GM18867 (cell line): ENCODE data around the gene RPL27.
A peak's percentile ranks its signal among the peaks of the same experiment; 100 is the strongest.

Experiments
- ATAC-seq: cut with Tn5 transposase; IDR thresholded peaks from one replicate; pipeline ENCODE4 v1.9.1; 2021; ENCODE audit warnings: mild to moderate bottlenecking, moderate library complexity; ENCODE audit not compliant: unreplicated experiment

RPL27 gene

DNA sequence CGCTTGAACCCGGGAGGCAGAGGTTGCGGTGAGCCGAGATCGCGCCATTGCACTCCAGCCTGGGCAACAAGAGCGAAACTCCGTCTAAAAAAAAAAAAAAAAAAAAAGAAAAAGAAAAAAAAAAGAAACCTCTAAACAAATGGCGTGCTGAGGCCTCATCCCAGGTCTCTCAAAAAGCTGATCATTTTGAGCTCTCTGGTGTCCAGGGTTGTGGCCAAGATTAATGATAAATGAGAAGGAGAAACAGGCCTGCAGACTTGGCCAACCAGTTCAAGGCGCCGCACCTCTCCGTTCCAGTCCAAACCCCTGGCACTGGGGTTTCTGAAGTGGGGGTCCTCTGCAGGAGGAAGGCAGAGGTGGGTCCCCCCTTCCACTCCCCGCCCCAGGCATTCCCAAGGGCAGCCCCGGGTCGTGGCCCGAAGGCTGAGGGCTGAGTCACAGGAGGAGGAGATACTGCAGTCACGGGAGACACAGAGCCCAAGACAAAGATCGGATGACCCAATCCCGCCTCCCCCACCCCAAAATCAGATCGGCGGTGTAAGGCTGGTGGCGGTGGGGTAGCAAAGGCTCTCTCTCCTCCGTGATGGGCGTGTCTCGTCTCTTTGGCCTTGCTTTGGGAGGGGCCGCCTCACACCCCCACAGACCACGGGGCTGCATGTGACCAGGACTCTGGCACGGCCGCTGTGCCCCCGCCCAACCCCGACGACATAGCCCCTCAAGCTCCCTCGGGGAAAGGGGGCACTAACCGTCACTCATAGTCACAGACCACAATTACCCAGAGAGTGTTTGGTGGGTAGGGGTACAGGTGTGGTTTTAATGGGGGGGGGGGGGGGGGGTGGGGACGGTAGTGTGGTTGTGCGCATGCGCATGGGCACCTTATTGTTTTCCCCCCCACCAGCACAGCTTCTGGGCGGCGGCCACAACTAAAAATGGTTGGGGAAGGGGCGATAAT is 22.8 kb downstream of the RPL27 start:
- ATAC-seq = no peak

DNA sequence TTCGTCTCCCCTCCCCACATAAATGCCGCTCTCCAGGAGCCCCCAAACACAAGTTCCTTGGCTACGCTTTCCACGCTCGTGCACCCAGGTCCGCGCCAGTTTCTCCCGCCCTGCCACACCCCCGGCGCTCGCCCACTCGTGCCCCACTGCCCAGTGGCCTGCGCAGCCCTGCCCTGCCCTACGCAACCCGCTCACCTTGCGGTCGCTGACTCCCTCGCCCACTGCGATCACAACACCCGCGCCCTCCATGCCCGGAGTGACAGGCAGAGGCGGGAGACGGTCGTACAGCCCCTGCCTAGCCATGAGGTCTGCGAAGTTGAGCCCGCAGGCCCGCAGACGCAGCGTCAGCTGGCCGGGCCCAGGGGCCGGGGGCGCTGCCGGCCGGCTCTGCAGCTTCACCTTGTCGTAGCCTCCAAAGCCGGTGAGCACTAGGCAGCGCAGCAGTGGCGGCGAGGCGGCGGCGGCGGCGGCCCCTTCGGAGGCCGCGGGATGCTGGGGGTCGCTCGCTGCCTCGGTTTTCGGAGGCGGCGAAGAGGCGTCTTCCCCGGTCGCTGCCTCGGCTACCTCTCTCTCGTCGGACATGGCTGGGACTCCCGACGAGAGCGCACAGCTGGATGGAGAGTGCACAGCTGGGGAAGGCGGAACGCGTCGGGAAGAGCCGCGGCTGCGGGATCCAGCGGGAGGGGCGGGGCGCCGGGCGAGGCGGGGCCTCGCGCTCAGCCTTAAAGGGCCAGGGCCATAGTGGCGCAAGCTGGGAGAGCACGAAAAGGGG is 23.7 kb downstream of the RPL27 start, which contains the start of gene VAT1:
TSS of gene VAT1 (minus strand) at position 645 of the 772 bp plus-strand sequence. CDS start at position 582, 63 bp downstream.
- ATAC-seq = no peak

GRCh38 chr17:43024407-43025289 is 26.4 kb downstream of the RPL27 start, which contains the start of gene RND2:
TSS of gene RND2 (plus strand) at chr17:43025231. CDS start at chr17:43025348, 117 bp downstream.
- peak; percentile 48 for ATAC-seq

DNA sequence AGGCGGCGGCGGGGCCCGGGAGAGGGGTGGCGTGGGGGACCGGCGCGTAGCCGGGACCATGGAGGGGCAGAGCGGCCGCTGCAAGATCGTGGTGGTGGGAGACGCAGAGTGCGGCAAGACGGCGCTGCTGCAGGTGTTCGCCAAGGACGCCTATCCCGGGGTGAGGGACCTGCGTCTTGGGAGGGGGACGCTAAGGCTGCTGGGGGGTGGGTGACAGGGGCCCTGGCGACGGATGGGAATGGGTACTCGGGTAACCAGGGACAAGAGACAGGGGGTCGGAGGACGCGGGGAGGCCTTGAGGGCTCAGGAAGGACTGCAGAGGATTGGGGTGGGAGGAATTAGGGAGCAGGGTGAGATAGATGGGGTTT is 27.1 kb downstream of the RPL27 start:
- no peak for ATAC-seq

- ATAC-seq = no peak
These were observed 27.7 kb downstream of the RPL27 start for GRCh38 chr17:43025766-43026537.

GRCh38 chr17:43026595-43026994 is 28.4 kb downstream of the RPL27 start:
- no peak for ATAC-seq

GRCh38 chr17:43027091-43028032 is 29.1 kb downstream of the RPL27 start:
- no peak for ATAC-seq

DNA sequence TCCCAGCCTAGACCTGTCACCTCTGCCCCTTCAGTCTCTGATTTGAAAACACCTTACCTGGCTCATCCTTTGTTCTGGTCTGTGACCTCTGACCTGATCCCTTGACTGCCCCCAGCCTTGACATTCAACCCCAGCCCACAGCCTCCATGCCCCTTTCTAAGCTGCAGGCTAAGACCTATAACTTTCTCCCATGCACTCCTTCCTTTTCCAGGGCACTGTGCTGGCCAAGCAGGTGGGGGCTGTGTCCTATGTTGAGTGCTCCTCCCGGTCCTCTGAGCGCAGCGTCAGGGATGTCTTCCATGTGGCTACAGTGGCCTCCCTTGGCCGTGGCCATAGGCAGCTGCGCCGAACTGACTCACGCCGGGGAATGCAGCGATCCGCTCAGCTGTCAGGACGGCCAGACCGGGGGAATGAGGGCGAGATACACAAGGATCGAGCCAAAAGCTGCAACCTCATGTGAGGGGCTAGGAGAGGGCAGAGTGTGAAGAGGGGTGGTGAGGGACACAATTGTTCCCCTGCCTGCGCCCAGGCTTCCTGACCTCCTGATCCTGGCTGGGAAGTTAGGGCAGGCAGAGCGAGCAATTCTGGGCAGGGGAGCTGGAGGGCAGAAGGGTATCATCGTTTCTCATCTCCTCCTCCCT is 30.1 kb downstream of the RPL27 start:
- no peak for ATAC-seq

GRCh38 chr17:43030137-43030767 is 32.0 kb downstream of the RPL27 start:
- no peak for ATAC-seq

DNA sequence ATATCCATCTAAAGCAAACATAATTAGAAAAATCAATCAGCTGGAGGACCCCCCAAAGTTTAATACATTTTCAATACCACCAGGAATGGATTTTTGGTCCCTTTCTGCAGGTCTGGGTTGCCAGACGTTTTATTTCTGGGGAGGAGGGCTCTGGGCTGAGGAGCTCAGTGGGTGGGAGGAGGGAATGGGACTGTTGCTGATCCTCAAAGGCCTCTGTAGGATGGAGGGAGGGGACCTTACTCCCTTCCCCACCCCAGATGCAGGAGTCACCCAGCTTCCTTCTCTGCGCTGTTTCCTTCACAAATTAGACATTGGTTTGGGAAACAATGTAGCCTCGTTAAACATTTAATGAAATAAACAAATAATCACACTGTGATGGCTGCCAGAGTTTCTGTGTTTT is 33.4 kb downstream of the RPL27 start:
- ATAC-seq = no peak

DNA sequence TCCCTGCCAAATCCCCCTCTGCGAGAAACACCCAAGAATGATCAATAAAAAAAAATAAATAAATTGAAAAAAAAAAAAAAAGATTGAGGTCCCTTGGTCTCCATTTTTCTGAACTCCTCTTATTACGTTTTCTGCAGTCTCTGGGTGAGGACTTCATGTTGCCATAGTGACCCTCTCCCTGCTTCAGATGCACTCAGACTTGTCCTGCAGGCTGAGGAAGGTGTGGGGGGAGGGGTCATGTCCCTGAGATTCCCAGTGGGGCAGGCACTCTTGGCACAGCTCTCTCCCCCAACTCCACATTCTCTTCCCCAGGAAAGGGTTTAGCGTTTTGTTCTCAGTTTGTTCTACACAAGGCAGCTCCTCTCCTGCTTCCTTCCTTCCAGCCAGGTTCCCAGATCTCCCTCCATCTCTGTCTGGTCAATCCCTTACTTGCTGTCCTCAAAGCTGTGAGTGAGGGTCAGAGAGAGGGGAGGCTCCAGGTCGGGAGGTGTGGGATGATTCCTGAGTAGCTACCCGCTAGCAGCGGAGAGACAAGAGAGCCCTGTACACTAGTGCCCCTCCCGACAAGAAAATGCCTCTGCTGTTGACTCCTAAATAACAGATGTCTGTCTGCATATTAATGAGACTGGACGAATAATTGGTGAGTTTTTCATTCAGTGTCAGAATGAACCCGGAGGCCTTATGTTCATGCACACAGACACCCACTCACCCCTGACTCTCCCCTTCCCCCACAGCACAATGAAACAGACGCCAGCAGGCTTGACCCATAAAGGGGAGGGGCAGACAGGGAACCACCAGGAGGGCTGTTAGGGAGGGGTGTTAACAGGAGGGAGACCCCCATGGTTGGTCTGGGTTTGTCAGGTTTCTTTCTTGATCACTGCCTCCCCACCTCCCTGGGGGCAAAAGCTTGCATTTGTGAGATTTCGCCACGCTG is 36.0 kb downstream of the RPL27 start:
- no peak for ATAC-seq

DNA sequence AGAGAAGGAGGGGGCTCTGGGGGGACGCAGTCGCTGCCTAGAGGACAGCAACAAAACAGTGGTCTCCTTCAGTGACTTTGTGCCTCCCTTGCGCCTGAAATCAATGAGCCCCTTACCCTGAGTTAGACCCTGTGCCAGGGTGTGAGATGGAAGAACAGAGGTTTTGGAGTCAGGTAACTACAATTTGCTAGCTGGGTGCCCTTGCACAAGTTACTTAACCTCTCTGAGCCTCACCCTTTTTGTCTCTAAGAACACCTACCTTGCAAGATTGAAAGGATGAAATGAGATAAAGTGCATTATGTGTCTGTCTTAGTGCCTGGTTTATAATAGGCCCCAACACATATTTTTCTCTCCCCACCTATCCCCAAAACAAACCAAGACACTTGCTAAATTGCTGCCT is 36.7 kb downstream of the RPL27 start:
- ATAC-seq = no peak

DNA sequence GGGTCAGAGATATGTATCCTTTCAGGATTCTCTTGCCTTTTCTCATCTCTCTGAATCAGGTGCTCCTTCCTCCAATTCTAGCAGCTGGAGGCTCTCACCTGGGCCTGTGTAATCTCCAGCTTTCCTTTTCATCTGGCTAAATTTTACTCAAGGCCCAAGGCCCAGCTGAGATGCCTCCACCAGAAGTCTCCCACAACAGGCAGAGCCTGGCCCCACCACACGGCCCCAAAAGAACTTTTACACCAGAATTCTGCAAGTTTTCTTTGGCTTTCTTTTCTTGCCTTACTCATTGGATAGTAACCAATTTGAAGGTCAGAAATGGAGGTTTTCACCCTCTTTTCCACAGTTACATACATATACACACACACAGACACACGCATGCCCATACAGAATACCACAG is 41.4 kb downstream of the RPL27 start:
- ATAC-seq = no peak

- ATAC-seq = no peak
These were observed 42.4 kb downstream of the RPL27 start for GRCh38 chr17:43040655-43041054.

GRCh38 chr17:43042025-43042628 is 43.9 kb downstream of the RPL27 start:
- no peak for ATAC-seq

GRCh38 chr17:43043307-43043706 is 45.1 kb downstream of the RPL27 start:
- no peak for ATAC-seq
